Measurements from ENCODE around the gene MAPK6. TPM values are rescaled to one million over a fixed set of nuclear protein-coding genes. Genes with fewer than 3 reads are reported as not detected.
"Not testable (repeated sequence)": the region's sequence is repeated elsewhere in the genome, so short reads cannot be mapped to it uniquely, and the experiment has no call there.

MAPK6 gene
- total RNA-seq, 1 donor, result 135 TPM

DNA sequence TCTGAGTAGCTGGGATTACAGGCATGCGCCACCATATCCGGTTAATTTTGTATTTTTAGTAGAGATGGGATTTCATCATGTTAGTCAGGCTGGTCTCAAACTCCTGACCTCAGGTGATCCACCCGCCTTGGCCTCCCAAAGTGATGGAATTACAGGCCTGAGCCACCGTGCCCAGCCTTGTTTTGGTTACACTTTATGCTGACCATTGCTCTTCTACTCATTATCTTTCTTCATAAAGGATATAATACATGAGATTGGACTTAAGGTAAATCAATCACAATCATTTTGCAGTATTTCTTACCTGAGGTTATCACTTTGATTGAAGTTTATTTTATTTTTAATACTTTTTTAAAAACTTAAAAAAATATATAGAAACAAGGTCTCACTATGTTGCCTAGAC is 45.2 kb upstream of the MAPK6 start:
- no peak for DNase-seq (ENCODE audit: low read depth)
- TF ChIP-seq, protein P1, sequence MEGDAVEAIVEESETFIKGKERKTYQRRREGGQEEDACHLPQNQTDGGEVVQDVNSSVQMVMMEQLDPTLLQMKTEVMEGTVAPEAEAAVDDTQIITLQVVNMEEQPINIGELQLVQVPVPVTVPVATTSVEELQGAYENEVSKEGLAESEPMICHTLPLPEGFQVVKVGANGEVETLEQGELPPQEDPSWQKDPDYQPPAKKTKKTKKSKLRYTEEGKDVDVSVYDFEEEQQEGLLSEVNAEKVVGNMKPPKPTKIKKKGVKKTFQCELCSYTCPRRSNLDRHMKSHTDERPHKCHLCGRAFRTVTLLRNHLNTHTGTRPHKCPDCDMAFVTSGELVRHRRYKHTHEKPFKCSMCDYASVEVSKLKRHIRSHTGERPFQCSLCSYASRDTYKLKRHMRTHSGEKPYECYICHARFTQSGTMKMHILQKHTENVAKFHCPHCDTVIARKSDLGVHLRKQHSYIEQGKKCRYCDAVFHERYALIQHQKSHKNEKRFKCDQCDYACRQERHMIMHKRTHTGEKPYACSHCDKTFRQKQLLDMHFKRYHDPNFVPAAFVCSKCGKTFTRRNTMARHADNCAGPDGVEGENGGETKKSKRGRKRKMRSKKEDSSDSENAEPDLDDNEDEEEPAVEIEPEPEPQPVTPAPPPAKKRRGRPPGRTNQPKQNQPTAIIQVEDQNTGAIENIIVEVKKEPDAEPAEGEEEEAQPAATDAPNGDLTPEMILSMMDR (IDR thresholded peaks at IDR 0.05; ENCODE audit: insufficient read depth, low read depth, low read length), result no peak
- H3K4me3 ChIP-seq (ENCODE audit: low read depth, low read length), result no peak overlapping the region

DNA sequence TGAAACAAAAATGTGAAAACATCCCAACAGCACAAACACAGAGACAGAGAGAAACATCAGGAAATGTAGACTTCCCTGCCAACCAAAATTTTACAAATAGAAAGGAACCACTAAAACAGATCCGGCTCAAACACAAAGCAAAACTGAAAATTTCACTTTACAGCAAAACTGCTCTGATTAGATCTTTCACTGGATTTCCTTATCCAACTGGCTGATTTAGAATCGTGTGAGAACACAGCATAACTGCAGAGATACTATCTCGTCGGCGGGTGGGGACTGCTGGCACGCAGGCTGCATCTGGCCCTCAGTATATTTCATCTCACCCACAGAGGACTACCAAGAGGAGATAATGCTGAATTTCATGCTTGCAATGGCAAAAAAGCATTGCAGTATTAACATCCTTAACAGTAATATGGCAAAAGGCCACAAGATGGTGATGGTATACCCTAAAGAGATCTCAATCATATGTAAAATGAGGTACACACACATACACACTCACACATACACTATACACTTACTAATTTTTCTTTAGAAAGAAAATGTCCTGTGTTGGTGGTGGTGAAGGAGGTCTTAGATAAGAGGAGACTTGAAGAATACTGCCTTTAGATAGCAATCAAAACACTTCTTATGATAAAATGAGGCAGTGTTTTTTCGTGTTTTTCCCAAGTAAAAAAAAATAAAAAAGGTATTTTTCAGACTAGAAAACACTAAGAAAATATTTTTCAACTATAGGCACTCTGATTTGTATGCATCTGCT is 36.8 kb upstream of the MAPK6 start:
- peak; percentile 90 for DNase-seq (ENCODE audit: low read depth)
- TF ChIP-seq, protein P1 (IDR thresholded peaks at IDR 0.05; ENCODE audit: insufficient read depth, low read depth, low read length), result peak; percentile 65
- H3K4me3 ChIP-seq (ENCODE audit: low read depth, low read length), result peak overlapping the region; percentile 14

GRCh38 chr15:51982770-51983103 is 36.3 kb upstream of the MAPK6 start:
- TF ChIP-seq, protein P1 (IDR thresholded peaks at IDR 0.05; ENCODE audit: insufficient read depth, low read depth, low read length), result no peak
- no peak overlapping the region for H3K4me3 ChIP-seq (ENCODE audit: low read depth, low read length)
- no peak for DNase-seq (ENCODE audit: low read depth)

DNA sequence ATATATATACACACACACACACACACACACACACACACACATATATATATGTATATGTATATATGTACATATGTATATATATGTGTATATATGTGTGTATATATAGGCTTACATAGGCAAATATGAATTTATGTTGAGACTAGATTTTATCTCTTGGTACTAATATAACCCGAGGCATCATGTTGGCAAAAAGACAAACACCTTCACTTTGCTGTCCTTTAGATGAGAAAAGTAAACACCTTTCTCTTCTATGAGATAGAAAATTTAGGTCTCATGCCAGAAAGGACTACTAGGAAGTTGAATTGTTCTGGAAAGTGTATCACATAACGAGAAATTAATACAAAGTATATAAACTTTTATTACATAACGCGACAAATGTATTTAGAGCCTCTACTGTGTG is 27.9 kb upstream of the MAPK6 start:
- H3K4me3 ChIP-seq (ENCODE audit: low read depth, low read length), result no peak overlapping the region
- TF ChIP-seq, protein P1 (IDR thresholded peaks at IDR 0.05; ENCODE audit: insufficient read depth, low read depth, low read length), result no peak
- DNase-seq (ENCODE audit: low read depth), result no peak

DNA sequence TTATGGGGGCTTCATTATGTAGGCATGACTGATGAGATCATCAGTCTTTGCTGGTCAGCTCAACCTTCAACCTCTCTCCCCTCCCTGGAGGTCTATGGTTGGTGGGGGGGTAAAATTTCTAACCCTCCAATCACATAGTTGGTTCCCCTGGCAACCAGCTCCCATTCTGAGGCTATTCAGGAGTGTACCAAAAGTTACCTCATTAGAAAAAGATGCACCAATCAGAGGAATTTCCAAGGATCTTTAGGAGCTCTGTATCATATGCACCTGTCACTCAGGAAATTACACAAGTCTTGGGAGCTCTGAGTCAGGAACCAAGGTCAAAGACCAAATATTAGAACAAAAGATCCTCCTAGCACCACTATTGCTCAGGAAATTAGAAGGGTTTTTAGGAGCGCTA is 26.1 kb upstream of the MAPK6 start:
- DNase-seq (ENCODE audit: low read depth), result no peak
- TF ChIP-seq, protein P1 (IDR thresholded peaks at IDR 0.05; ENCODE audit: insufficient read depth, low read depth, low read length), result no peak
- H3K4me3 ChIP-seq (ENCODE audit: low read depth, low read length), result no peak overlapping the region

GRCh38 chr15:52002351-52002750 is 16.7 kb upstream of the MAPK6 start:
- TF ChIP-seq, protein P1 (IDR thresholded peaks at IDR 0.05; ENCODE audit: insufficient read depth, low read depth, low read length), result no peak
- H3K4me3 ChIP-seq (ENCODE audit: low read depth, low read length), result no peak overlapping the region
- DNase-seq (ENCODE audit: low read depth), result no peak

- H3K4me3 ChIP-seq (ENCODE audit: low read depth, low read length); DNase-seq (ENCODE audit: low read depth): not testable (repeated sequence)
Observed at GRCh38 chr15:52003089-52003488, 15.9 kb upstream of the MAPK6 start.
